Fibroblast of lung (primary cell): ENCODE results near the gene AFF2. TPM values are rescaled to one million over a fixed set of nuclear protein-coding genes. Genes with fewer than 3 reads are reported as not detected.
A peak's percentile ranks its signal among the peaks of the same experiment; 100 is the strongest.

ENCODE experiments used
- DNase-seq, 2 donors: peaks; one replicate each; pipeline versions ENCODE4 v3.0.0 to v3.0.0-alpha.2; 2010; ENCODE audit warnings: low read depth in 2 of 2
- H2AFZ ChIP-seq: 2 replicates; pipeline ENCODE4 v1.5.1; 2012; ENCODE audit warnings: low read length, control low read depth, inconsistent platforms
- H3K27ac ChIP-seq: 2 replicates; pipeline ENCODE4 v1.5.1; 2011; ENCODE audit warnings: low read length, control low read depth; ENCODE audit not compliant: insufficient read depth
- H3K27me3 ChIP-seq: 2 replicates; pipeline ENCODE4 v1.5.1; 2011; ENCODE audit warnings: mild to moderate bottlenecking, low read length; ENCODE audit not compliant: control insufficient read depth, insufficient read depth
- H3K36me3 ChIP-seq: 2 replicates; pipeline ENCODE4 v1.5.1; 2011; ENCODE audit warnings: low read length; ENCODE audit not compliant: control insufficient read depth, insufficient read depth
- H3K4me1 ChIP-seq: 2 replicates; pipeline ENCODE4 v1.5.1; 2011; ENCODE audit warnings: low read length; ENCODE audit not compliant: control insufficient read depth, insufficient read depth; ENCODE audit errors: extremely low read depth
- H3K4me2 ChIP-seq: 2 replicates; pipeline ENCODE4 v1.5.1; 2011; ENCODE audit warnings: low read length, control low read depth; ENCODE audit not compliant: insufficient read depth; ENCODE audit errors: extremely low read depth
- H3K4me3 ChIP-seq, 4 experiments: fragments of 200-600 bp in 1 of 4; sonication (generic) in 1 of 4; replicated peaks in 1 of 4; 2 replicates each; pipeline ENCODE4 v1.5.1; 2011 to 2016; ENCODE audit warnings: low read length in 4 of 4, low read depth in 3 of 4, mild to moderate bottlenecking in 3 of 4, control low read depth in 2 of 4, inconsistent platforms in 1 of 4, mixed read lengths in 1 of 4; ENCODE audit not compliant: insufficient read depth in 1 of 4; ENCODE audit errors: control extremely low read depth in 1 of 4
- H3K79me2 ChIP-seq: 2 replicates; pipeline ENCODE4 v1.5.1; 2012; ENCODE audit warnings: mild to moderate bottlenecking, low read length, inconsistent platforms; ENCODE audit not compliant: control insufficient read depth, insufficient read depth
- H3K9ac ChIP-seq: 2 replicates; pipeline ENCODE4 v1.5.1; 2011; ENCODE audit warnings: mild to moderate bottlenecking, low read length, control low read depth; ENCODE audit not compliant: insufficient read depth
- H3K9me3 ChIP-seq: 2 replicates; pipeline ENCODE4 v1.5.1; 2012; ENCODE audit warnings: low read depth, low read length; ENCODE audit not compliant: control insufficient read depth, insufficient read depth
- H4K20me1 ChIP-seq: 2 replicates; pipeline ENCODE4 v1.5.1; 2011; ENCODE audit warnings: low read length; ENCODE audit not compliant: control insufficient read depth, insufficient read depth; ENCODE audit errors: extremely low read depth
- EZH2 ChIP-seq: IDR thresholded peaks from 2 replicates; pipeline ENCODE4 v1.5.1; 2012; ENCODE audit warnings: low read length, control low read depth, mild to moderate bottlenecking; ENCODE audit errors: missing control alignments
- polyA plus RNA-seq, 2 donors: library from polyadenylated mRNA; depleted of rRNA in 1 of 2; stranded (reverse) in 1 of 2; unstranded in 1 of 2; fragments of >200 nt; gene quantifications; 2 replicates each; pipeline ENCODE4 v1.2.1, GENCODE V29; 2011 to 2012; ENCODE audit warnings: missing spikeins in 1 of 2
- total RNA-seq: library from RNA; depleted of rRNA; stranded (reverse); fragments of >200 nt; gene quantifications from 2 replicates; pipeline ENCODE4 v1.2.1, GENCODE V29; 2014
- TF ChIP-seq, protein P1 (sequence below), 2 donors: IDR thresholded peaks in 1 of 2; conservative IDR thresholded peaks in 1 of 2; 1 replicate in 1 of 2; 2 replicates in 1 of 2; pipeline ENCODE4 v1.5.1; 2011 to 2012; ENCODE audit warnings: low read length in 2 of 2, control low read depth in 1 of 2, inconsistent platforms in 1 of 2, low read depth in 1 of 2, mild to moderate bottlenecking in 1 of 2

Gene AFF2
- total and polyA plus RNA-seq, 2 donors (not counting 1 experiment from before 2014, with no cell fraction given) = under 0.01 to 0.05 TPM

DNA sequence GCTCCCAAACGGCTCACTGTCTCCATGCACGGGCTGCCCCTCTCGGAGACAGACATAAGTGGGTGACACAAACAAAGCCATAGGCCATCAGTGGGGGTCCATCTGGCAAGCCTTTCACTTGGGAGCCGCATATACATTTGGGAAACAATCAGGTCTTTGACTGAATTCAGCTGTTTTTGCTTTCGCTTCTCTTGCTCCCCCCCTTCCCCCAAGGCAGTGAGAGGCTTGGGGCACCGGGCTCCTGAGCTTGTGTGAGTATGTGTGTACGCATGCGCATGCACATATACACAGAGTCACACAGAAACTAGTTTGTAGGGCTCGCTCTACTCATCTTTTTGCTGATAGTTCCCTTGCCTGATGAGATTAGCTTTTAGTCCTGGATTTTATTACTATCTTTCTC is 284.4 kb downstream of the AFF2 start:
- TF ChIP-seq EZH2 = no peak
- TF ChIP-seq, protein P1, sequence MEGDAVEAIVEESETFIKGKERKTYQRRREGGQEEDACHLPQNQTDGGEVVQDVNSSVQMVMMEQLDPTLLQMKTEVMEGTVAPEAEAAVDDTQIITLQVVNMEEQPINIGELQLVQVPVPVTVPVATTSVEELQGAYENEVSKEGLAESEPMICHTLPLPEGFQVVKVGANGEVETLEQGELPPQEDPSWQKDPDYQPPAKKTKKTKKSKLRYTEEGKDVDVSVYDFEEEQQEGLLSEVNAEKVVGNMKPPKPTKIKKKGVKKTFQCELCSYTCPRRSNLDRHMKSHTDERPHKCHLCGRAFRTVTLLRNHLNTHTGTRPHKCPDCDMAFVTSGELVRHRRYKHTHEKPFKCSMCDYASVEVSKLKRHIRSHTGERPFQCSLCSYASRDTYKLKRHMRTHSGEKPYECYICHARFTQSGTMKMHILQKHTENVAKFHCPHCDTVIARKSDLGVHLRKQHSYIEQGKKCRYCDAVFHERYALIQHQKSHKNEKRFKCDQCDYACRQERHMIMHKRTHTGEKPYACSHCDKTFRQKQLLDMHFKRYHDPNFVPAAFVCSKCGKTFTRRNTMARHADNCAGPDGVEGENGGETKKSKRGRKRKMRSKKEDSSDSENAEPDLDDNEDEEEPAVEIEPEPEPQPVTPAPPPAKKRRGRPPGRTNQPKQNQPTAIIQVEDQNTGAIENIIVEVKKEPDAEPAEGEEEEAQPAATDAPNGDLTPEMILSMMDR (conservative IDR thresholded peaks at IDR 0.05 in 1 of 2, IDR thresholded peaks at IDR 0.05 in 1 of 2; ENCODE audit: low read depth in 1 of 2, low read length in 2 of 2) = no peak
- H3K9ac ChIP-seq = no peak overlapping the region
- no peaks in the 10 kb centered on the region for H3K36me3 ChIP-seq

DNA sequence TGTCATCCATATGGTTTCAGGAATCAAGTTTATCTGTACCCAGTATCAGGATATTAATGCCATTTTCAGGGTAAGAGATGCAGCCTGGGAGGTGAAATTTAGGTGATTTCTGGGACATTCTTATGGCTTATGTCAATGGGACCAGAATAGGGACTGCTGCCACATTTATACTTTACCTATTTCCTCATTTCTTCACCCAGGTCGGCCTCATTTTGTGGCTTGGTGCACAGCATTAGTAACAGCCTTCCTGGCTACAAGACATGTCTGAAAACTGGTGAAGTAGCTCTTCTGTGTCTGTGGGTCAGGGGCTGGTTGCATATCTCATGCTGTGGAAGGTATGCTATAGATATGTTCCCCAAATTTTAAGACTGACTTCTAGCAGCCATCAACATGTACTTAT is 284.8 kb downstream of the AFF2 start:
- Histone ChIP-seq H3K27me3 (no peaks in the 10 kb centered on the region), H3K79me2 (no peaks in the 10 kb centered on the region), H3K9me3 (no peaks in the 10 kb centered on the region), H3K9ac (no peak overlapping the region), H3K4me3 (no peak overlapping the region), H4K20me1 (no peaks in the 10 kb centered on the region), H3K36me3 (no peaks in the 10 kb centered on the region), H3K4me1 (no peaks in the 10 kb centered on the region), H3K27ac (no peak overlapping the region), H2AFZ (no peak overlapping the region), H3K4me2 (no peak overlapping the region)
- TF ChIP-seq EZH2 = no peak
- TF ChIP-seq, protein P1 (conservative IDR thresholded peaks at IDR 0.05 in 1 of 2, IDR thresholded peaks at IDR 0.05 in 1 of 2; ENCODE audit: low read depth in 1 of 2, low read length in 2 of 2) = no peak
- DNase-seq = no peak

More for the DNA sequence above, 284.4 kb downstream of the AFF2 start:
- H4K20me1 ChIP-seq = no peaks in the 10 kb centered on the region
- no peaks in the 10 kb centered on the region for H3K4me1 ChIP-seq
- H3K79me2 ChIP-seq = no peaks in the 10 kb centered on the region
- H3K27me3 ChIP-seq = no peaks in the 10 kb centered on the region
- H3K4me2 ChIP-seq = no peak overlapping the region
- no peaks in the 10 kb centered on the region for H3K9me3 ChIP-seq
- H3K27ac ChIP-seq = no peak overlapping the region
- peak in 1 of 2 donors; percentile 1 for DNase-seq
- H3K4me3 ChIP-seq = no peak overlapping the region
- H2AFZ ChIP-seq = no peak overlapping the region

DNA sequence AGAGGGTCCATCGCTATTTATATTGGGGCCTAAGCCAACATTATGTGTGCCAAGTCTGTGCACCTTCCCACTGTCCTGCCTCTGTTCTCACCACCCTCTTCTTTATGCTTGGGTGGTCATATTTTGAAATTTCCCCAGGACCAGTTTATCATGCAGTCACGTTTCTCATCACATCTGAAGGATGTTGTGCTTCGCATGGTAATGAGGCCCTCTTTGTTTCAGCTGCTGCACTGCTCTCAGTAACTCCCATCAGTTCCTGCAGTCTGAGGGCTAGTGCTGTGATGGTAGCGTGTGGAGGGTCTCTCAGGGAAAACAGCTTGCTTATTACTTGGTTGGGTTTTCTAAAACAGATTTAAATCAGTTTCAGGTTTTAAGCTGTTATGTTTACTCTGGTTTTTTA is 288.0 kb downstream of the AFF2 start:
- H3K9me3 ChIP-seq = no peaks in the 10 kb centered on the region
- H3K79me2 ChIP-seq = no peaks in the 10 kb centered on the region
- no peak for DNase-seq
- H3K36me3 ChIP-seq = no peaks in the 10 kb centered on the region
- no peaks in the 10 kb centered on the region for H3K4me1 ChIP-seq
- TF ChIP-seq, protein P1 (conservative IDR thresholded peaks at IDR 0.05 in 1 of 2, IDR thresholded peaks at IDR 0.05 in 1 of 2; ENCODE audit: low read depth in 1 of 2, low read length in 2 of 2) = no peak
- no peak for TF ChIP-seq EZH2
- H3K27ac ChIP-seq = no peak overlapping the region
- H2AFZ ChIP-seq = no peak overlapping the region
- H3K4me2 ChIP-seq = no peak overlapping the region
- H3K9ac ChIP-seq = no peak overlapping the region
- no peaks in the 10 kb centered on the region for H3K27me3 ChIP-seq
- H4K20me1 ChIP-seq = no peaks in the 10 kb centered on the region
- no peak overlapping the region for H3K4me3 ChIP-seq
